Islet precursor cell (in vitro differentiated cells): Measurements from ENCODE around the gene VMP1.
"Not testable (repeated sequence)": the region's sequence is repeated elsewhere in the genome, so short reads cannot be mapped to it uniquely, and the experiment has no call there.

ENCODE experiments used
- DNase-seq: peaks from one replicate; pipeline ENCODE4 v3.0.0-alpha.2; 2018

VMP1 gene

DNA sequence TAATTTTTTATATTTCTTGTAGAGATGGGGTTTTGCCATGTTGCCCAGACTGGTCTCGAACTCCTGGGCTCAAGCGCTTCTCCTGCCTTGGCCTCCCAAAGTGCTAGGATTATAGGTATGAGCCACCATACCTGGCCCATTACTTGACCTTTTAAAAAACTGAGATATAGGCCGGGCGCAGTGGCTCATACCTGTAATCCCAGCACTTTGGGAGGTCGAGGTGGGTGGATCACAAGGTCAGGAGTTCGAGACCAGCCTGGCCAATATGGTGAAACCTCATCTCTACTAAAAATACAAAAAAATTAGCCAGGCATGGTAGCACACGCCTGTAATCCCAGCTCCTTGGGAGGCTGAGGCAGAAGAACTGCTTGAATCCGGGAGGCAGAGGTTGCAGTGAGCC, 166.0 kb downstream of the VMP1 start:
- DNase-seq, result not testable (repeated sequence)

DNA sequence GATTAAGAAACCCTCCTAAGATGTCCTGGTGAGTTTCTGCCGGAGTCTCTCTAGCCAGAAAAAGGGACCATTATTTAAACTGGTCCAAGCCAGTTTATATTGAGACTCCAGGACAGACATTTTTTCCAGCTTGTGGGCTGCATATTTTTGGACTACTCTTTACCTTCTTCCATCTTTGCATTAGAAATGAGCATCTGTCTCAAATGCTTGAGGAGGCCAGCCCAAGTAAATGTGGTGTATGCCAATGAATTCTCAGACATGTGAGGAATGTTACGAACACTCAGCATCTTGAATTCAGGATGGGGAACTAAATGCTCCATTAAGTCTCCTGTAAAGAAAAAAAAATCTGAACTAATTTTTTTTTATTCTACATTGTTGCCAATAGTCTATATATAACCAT, 166.9 kb downstream of the VMP1 start:
- no peak for DNase-seq

DNA sequence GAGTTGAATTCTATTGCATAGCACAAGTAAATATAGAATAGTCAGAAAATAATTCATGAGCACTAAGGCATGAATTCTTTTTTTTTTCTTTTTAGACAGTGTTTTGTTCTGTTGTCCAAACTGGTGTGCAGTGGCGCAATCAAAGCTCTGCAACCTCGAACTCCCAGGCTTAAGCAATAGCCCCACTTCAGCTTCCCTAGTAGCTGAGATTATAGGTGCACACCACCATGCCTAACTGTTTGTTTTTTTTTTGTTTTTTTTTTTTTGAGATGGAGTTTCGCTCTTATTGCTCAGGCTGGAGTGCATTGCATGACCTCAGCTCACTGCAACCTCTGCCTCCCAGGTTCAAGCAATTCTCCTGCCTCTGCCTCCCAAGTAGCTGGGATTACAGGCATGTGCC, 168.7 kb downstream of the VMP1 start:
- no peak for DNase-seq

DNA sequence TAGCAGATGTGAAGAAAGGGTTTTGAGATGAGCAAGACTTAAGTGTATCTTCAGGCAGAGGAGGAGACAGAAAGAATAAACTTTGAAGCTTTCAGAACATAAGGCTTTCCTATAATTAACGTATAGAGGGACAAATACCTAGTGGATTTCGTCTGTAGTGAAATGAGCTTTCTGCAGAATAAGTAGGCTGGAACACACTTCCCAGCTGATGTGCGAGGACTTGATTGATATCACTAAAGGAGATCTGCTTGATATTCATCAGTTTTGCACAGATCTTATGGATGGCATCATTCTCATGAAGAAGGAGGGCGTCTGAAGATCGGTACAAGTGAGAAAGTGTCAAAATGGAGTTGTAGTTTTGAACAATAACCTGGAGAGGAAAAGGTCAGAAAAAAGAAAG, 170.5 kb downstream of the VMP1 start:
- DNase-seq, result no peak

DNA sequence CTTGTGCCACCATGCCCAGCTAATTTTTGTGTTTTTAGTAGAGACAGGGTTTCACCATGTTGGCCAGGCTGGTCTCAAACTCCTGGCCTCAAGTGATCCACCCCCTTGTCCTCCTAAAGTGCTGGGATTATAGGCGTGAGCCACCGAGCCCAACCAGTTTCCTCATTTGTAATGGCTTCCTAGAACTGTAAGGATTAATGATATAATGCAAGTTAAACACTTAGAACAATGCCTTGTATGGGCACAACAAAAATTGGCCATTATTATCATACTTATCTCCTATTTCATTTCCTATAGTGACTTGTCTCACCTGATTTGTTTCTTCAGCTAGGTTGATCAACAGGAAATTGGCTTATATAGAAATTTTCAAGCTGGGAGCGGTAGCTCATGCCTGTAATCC, 171.2 kb downstream of the VMP1 start:
- no peak for DNase-seq

DNA sequence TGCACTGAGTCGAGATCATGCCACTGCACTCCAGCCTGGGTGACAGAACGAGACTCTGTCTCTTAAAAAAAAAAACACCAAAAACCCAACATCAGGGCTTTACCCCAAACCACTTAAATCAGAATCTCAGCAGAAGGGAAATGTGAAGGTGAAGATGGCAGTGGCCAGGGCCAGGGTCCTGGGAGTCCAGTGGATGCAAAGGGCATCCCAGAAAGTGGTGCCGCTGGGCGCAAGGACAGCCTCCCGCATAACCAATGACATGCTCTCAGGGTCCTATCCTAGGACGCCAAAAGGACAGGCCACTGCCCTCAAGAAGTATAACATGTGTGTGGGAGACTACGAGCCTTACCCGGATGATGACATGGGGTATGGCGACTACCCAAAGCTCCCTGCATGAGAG, 177.4 kb downstream of the VMP1 start:
- no peak for DNase-seq

DNA sequence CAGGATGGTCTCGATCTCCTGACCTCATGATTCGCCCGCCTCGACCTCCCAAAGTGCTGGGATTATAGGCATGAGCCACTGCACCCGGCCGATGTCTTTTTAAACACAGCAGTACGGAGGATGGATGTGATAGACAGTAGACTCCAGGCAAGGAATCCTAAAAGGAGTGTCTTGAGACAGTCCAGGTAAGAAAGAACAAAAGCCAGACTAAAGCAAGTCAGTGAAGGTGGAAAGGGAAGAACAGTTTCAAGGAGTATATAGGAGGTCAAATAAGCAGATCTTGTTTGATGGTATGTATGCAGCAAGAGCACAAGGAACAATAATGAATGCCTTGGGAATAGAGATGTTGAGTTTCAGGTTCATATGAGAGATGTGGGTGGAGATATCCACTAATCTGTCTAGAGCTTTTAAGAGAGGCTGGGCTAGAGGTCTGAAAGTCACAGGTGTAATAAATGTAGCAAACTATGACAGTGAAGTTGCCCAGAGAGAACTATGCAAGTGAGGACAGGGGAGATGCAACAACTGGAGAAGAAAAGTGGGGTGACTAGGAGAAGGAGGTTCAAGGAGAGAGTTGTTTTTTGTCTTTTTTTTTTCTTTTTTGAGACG, 180.8 kb downstream of the VMP1 start:
- no peak for DNase-seq

DNA sequence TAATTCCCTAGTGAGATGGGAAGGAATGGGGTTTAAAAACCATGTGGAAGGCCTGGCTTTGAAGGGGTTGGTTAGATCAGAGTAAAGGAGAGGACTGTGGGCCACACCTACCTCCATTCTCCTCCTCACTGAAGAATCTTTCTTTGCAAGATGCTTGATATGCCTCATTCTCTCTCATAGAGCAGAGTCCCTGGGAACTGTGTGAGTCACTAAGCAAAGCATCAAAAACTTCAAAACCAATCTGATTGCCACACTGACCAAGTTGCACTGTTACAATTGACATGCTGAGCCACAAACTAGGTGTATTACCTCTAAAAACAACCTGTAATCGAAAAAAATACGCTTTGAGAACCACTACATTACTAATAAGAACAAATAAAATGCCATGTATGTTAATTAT, 183.3 kb downstream of the VMP1 start:
- DNase-seq, result no peak
